Stimulated activated CD8-positive, alpha-beta memory T cell treated with anti-CD3 and anti-CD28 coated beads, Interleukin-15, amount 100 ng/mL, for 4 hours (primary cell): ENCODE data around the gene KIF5A.
"Not testable (repeated sequence)": the region's sequence is repeated elsewhere in the genome, so short reads cannot be mapped to it uniquely, and the experiment has no call there.

Experiments used
- DNase-seq, 2 donors: peaks; one replicate each; pipeline ENCODE4 v3.0.0-alpha.2; 2020; ENCODE audit warnings: low read depth in 2 of 2

The KIF5A gene

GRCh38 chr12:57549909-57550640, at the start of gene KIF5A:
Gene KIF5A, plus strand, starts transcription at chr12:57550044. Its CDS starts 228 bp downstream, at chr12:57550272.
- peak; percentile 10 for DNase-seq

GRCh38 chr12:57500213-57500612, 49.6 kb upstream of the KIF5A start:
- DNase-seq: no peak

- not testable (repeated sequence) for DNase-seq
These were observed 47.4 kb upstream of the KIF5A start for GRCh38 chr12:57502311-57502969.

- not testable (repeated sequence) for DNase-seq
These were observed 43.3 kb upstream of the KIF5A start for GRCh38 chr12:57506541-57506940.

GRCh38 chr12:57507796-57508195, 42.0 kb upstream of the KIF5A start:
- DNase-seq: not testable (repeated sequence)

GRCh38 chr12:57511161-57511560, 38.7 kb upstream of the KIF5A start:
- DNase-seq: no peak

- DNase-seq: no peak
These were observed 38.1 kb upstream of the KIF5A start for GRCh38 chr12:57511588-57512325.

- DNase-seq: no peak
These were observed 37.2 kb upstream of the KIF5A start for GRCh38 chr12:57512665-57513064.

- no peak for DNase-seq
These were observed 36.6 kb upstream of the KIF5A start for GRCh38 chr12:57513266-57513665.

GRCh38 chr12:57513677-57514076, 36.2 kb upstream of the KIF5A start:
- DNase-seq: not testable (repeated sequence)

GRCh38 chr12:57514246-57514645, 35.6 kb upstream of the KIF5A start:
- DNase-seq: not testable (repeated sequence)

- no peak for DNase-seq
These were observed 35.0 kb upstream of the KIF5A start for GRCh38 chr12:57514720-57515407.

GRCh38 chr12:57515408-57515933, 34.4 kb upstream of the KIF5A start:
- no peak for DNase-seq

GRCh38 chr12:57515934-57516541, 33.8 kb upstream of the KIF5A start:
- no peak for DNase-seq

- no peak for DNase-seq
These were observed 33.2 kb upstream of the KIF5A start for GRCh38 chr12:57516617-57517153.

GRCh38 chr12:57517187-57517586, 32.7 kb upstream of the KIF5A start:
- DNase-seq: no peak

- not testable (repeated sequence) for DNase-seq
These were observed 32.1 kb upstream of the KIF5A start for GRCh38 chr12:57517718-57518117.

- no peak for DNase-seq
These were observed 31.5 kb upstream of the KIF5A start for GRCh38 chr12:57518176-57518919.

GRCh38 chr12:57518920-57519795, 30.7 kb upstream of the KIF5A start:
- no peak for DNase-seq

GRCh38 chr12:57519796-57520052, 30.1 kb upstream of the KIF5A start:
- peak in 1 of 2 donors; percentile 15 for DNase-seq
